GM18868 (cell line): ENCODE results near the gene GOLGA6L4.
A peak's percentile ranks its signal among the peaks of the same experiment; 100 is the strongest.
"Not testable (repeated sequence)": the region's sequence is repeated elsewhere in the genome, so short reads cannot be mapped to it uniquely, and the experiment has no call there.

Experiments used
- ATAC-seq: cut with Tn5 transposase; IDR thresholded peaks from one replicate; pipeline ENCODE4 v1.9.1; 2021; ENCODE audit warnings: mild to moderate bottlenecking, moderate library complexity; ENCODE audit not compliant: unreplicated experiment

Gene GOLGA6L4

GRCh38 chr15:84235573-84235972 lies at the start of gene GOLGA6L4:
GOLGA6L4 (plus strand) TSS chr15:84235773; CDS start chr15:84235835, 62 bp downstream.
- ATAC-seq: not testable (repeated sequence)

DNA sequence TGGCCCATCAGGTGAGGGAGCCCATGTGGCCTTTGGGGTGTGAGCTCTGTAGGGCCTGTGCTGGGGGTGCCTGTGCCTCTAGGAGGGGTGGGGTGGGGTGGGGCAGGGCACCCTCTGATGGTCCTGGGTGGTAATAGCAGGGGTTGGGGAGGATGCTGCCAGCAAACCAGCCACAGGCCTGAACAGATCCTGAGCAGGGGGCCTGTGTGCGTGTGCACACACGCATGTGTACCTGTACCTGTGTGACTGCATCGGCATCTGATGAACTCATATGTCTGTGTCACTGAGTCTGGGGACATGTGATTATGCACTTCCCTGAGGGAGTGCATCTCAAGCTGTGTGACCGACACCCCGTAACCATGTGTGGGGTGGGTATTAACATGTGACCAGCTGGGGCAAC lies 42.6 kb upstream of the GOLGA6L4 start:
- ATAC-seq: not testable (repeated sequence)

GRCh38 chr15:84195603-84196002 lies 40.0 kb upstream of the GOLGA6L4 start:
- ATAC-seq: peak; percentile 79

DNA sequence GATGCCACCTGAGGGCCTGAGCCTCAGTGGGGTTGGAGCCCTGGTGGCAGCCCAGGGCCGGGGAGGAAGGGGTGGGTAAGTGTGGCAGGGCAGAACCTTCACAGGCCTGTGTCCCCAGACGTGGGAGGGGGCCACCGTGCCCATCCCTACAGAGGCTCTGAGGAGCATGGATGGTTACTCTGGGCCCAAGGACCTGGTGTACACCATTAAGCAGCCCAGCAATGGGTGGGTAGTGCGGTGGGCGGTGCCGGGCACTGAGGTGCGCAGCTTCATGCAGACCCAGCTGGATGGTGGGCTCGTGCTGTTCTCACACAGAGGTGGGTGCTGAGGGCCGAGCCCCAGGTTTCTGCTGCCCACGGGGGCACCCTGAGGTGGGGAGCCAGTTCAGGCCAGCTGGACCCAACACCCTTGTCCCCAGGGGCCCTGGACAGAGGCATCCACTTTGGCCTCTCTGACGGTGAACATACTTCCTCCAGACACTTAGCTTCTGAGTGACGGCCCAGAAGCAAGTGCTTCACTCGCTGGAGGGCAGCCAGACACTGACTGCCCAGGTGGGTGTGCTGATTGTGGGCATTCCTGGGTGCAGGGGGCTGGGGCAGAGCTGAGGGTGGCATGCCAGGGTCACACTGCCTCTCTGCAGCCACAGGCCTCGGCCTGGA lies 38.9 kb upstream of the GOLGA6L4 start:
- not testable (repeated sequence) for ATAC-seq

DNA sequence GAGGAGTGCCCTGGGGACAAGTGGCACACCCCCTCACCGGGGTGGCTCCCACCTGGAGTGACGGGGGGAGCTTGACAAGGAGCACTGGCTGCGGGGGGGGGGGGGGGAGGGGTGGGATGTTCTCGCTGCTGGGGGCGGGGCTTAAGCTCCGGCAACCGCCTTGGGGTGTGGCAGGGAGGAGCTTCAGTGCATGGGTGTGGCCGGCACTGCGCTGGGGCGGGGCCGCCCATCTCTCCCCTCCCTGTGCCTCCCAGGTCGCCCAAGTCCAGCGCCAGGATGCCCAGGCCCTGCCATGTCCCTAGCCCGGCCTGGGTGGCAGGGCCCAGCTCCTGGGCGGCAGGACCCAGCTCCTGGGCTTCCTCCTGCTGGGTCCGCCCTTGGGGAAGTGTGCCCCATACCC lies 35.7 kb upstream of the GOLGA6L4 start:
- not testable (repeated sequence) for ATAC-seq

DNA sequence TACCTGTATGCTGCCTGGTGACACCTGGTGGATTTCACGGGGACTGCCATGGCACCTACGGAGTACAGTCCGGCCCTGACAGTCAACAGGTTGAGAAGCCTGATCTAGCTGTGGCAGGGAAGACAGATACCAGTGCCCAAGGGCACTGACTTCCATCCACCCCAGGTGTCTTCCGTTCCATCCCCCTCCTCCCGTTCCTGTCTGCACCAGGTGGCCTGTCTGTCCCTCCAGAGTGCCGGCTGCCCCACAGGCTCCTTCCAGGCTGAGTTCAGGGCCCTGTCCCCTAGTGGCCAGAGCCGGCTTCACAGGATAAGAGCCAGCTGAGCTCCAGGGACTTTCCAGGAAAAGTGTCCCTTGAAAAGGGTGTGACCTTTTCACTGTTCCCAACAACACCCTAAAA lies 10.9 kb downstream of the GOLGA6L4 start:
- ATAC-seq: not testable (repeated sequence)
